GM19397 (cell line): ENCODE measurements around the gene FAM151A.
"Not testable (repeated sequence)": the region's sequence is repeated elsewhere in the genome, so short reads cannot be mapped to it uniquely, and the experiment has no call there.

Experiments
- ATAC-seq: cut with Tn5 transposase; IDR thresholded peaks from one replicate; pipeline ENCODE4 v1.9.1; 2021; ENCODE audit warnings: mild to moderate bottlenecking, moderate library complexity; ENCODE audit not compliant: unreplicated experiment

FAM151A gene

DNA sequence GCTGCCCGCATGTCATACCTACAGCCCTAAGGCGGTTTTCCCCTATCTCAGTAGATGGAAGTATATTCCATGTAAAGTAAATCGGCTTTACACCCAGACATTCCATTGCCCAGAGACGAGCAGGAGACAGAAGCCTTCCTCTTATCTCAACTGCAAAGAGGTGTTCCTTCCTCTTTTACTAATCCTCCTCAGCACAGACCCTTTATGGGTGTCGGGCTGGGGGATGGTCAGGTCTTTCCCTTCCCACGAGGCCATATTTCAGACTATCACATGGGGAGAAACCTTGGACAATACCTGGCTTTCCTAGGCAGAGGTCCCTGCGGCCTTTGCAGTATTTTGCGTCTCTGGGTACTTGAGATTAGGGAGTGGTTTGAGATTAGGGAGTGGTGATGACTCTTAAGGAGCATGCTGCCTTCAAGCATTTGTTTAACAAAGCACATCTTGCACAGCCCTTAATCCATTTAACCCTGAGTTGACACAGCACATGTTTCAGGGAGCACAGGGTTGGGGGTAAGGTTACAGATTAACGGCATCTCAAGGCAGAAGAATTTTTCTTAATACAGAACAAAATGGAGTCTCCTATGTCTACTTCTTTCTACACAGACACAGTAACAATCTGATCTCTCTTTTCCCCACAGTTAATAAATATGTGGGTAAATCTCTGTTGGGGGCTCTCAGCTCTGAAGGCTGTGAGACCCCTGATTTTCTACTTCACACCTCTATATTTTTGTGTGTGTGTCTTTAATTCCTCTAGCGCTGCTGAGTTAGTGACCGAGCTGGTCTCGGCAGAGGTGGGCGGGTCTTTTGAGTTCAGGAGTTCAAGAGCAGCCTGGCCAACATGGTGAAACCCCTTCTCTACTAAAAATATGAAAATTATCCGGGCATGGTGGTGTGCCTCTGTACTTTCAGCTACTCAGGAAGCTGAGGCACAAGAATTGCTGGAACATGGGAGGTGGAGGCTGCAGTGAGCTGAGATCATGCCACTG is 13.4 kb upstream of the FAM151A start:
- ATAC-seq, result not testable (repeated sequence)

- not testable (repeated sequence) for ATAC-seq
Observed at GRCh38 chr1:54635804-54636203, 12.5 kb upstream of the FAM151A start.

DNA sequence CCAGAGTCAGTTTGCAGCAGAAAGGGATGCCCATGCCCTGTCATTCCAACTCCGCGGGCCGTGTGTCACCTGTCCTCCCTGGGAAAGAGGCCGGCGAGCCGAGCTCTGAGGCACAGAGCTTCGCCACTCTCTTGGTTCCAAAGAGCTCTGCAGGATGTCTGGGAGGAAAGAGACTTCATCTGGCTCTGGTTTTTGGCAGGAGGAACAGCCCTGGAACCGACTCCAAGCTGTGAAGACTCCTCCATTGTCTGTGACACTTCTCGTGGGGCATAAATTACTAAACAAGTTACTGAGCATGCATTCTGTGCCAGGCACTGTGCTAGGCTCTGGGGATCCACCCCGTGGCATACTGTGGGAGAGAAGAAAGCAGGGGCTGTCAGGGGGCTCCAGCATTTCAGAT is 3.9 kb upstream of the FAM151A start:
- no peak for ATAC-seq

- no peak for ATAC-seq
Observed at GRCh38 chr1:54624466-54625464, 1.4 kb upstream of the FAM151A start.

GRCh38 chr1:54619749-54620148 is 3.6 kb downstream of the FAM151A start:
- no peak for ATAC-seq

DNA sequence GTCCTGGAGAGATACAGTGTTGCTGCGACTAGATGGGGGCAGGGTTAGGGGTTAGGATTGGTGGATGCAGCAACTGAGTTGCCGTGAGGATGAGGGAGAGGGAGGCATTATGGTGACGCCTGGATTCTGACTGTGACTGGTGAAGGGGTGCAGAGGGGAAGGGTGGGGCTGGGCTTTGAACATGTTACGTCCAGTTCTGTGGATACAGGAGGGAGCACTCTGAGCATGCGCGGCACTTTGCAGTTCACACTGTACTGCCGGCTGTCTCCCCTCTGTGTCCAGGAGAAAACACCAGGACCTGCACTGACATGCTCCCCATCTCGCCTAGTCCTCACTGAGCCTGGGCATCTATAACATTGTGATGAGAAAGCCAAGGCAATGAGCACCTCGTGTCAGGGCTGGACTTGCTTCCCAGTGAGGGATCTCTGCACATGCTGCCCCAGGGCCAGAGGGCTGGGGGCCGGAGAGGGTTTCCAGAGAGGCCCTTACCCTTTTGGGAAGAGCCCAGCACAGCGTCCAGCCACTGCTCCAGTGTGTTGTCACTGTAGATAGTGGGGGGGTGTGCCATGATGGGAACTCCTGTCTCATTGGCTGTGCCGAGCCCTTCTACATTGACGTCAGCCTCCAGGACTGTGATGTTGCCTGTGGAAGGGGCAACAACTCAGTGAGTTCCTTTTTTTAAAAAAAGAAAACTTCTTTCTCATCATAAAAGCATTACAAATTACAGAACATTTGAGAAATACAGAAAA is 7.6 kb downstream of the FAM151A start:
- ATAC-seq, result no peak

GRCh38 chr1:54614563-54614962 is 8.8 kb downstream of the FAM151A start:
- ATAC-seq, result no peak

DNA sequence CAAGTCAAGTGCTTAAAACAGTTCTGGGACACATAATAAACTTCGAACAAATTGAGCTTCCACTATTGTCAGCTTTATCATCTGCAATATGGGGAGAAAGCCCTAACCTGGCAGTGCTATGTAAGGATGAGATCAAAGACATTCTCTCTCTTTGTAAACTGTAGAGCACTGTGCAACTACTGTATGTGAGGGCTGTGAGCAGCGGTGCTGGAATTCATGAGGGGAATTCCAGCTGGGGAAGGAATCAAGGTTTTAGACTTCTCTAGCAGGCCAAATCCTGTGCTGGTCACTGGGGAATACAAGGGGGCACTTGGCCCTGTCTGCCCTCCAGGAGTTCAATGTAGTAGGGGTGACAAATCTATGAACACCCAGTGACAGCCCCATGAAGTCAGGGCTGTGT is 9.3 kb downstream of the FAM151A start:
- ATAC-seq, result no peak

DNA sequence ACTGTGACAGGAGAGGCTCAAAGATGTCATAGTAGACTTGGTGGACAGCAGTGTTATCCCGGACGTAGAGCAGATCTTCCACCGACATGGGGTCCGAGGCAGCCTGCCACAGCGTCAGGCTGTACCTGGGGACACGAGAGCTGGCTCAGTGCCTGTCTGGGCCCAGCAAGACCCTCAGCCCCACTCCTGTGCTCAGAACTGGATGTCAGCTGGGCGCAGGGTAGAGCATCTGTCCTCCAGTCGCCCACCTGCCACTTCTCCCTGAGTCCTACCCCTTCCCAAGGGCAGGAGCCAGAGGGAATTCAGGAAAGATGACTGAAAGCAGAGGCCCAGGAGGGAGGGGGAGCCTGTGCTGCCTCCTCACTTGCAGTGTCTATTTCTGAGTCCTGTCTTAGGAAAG is 11.7 kb downstream of the FAM151A start:
- no peak for ATAC-seq

DNA sequence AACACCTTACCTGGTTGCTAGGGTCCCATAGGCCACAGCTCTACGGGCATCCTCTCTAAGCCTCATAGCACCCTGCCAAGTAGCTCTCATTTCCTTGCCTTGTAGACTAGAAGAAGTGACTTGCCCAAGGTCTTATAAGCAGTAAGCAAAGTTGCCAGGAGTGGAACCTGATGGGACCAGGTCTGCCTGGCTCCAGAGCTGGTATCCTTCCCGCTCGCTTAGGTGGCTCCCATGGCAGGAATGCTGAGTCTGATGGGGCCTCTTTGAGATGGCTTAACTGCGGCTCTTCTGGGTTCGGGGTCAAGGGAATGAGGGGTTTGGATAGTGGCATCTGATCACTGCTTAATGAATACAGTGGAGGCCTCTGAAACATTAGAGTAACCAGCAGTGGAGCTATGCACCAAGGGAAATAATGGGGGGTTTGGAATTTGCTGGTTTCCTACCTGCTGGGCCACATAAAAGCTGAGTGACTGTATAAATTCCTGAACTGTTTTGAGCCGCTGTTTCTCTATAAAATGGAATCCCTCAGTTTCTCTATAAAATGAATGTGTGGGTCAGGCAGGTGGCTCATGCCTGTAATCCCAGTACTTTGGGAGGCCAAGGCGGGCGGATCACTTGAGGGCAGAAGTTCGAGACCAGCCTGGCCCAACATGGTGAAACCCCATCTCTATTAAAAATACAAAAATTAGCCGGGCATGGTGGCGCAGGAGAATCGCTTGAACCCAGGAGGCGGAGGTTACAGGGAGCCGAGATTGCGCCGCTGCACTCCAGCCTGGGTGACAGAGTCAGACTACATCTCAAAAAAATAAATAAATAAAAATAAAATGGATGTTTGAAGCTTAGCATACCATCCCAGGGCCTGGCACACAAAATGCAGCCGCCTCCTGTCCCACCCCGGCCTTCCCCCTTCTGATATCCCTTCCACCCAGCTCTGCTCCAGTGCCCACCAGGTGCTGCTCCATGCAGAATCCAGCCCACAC is 12.4 kb downstream of the FAM151A start:
- ATAC-seq, result no peak

- no peak for ATAC-seq
Observed at GRCh38 chr1:54610048-54610447, 13.3 kb downstream of the FAM151A start.

GRCh38 chr1:54609301-54609921 is 13.9 kb downstream of the FAM151A start:
- no peak for ATAC-seq

DNA sequence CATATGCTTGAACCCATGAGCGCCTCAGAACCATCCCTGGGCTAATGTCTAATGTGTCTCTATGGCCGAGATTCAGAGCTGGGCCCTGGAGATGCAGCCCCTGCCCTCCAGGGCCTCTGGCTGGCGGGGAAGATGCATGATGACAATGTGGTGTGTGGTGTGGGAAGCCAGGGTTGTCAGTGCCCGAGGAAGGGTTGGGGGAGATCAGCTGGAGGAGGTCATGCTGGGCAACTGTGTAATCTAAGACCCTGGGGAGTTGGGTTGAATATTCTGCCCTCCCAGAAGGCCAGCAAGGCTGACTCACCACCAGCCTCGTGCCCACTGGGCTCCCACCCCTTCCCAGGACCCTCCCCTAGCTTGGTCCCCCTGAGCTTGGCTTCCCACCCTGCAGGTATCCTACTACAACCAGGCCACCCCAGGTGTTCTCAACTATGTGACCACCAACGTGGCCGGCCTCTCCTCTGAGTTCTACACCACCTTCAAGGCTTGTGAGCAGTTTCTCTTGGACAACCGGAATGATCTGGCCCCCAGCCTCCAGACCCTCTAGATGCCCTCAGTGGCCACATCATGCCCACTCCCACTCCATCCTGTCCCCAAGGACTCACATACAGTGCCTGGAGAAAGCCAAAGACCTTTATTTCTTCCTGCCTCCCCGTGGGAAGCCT is 14.6 kb downstream of the FAM151A start:
- no peak for ATAC-seq

GRCh38 chr1:54607821-54608565 is 15.3 kb downstream of the FAM151A start:
- ATAC-seq, result no peak

DNA sequence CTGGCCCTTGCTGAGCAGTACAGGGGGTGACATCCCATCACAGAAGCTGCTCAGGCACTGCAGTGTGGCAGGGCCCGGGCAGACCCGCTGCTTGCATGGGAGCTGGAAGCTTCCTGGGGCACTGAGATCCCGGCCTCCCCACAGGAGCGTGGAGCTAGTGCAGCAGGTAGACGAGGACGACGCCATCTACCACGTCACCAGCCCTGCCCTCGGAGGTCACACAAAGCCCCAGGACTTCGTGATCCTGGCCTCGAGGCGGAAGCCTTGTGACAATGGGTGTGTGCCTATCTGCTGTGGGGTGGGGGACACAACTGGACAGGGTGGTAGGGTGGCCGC is 16.4 kb downstream of the FAM151A start:
- ATAC-seq, result no peak

DNA sequence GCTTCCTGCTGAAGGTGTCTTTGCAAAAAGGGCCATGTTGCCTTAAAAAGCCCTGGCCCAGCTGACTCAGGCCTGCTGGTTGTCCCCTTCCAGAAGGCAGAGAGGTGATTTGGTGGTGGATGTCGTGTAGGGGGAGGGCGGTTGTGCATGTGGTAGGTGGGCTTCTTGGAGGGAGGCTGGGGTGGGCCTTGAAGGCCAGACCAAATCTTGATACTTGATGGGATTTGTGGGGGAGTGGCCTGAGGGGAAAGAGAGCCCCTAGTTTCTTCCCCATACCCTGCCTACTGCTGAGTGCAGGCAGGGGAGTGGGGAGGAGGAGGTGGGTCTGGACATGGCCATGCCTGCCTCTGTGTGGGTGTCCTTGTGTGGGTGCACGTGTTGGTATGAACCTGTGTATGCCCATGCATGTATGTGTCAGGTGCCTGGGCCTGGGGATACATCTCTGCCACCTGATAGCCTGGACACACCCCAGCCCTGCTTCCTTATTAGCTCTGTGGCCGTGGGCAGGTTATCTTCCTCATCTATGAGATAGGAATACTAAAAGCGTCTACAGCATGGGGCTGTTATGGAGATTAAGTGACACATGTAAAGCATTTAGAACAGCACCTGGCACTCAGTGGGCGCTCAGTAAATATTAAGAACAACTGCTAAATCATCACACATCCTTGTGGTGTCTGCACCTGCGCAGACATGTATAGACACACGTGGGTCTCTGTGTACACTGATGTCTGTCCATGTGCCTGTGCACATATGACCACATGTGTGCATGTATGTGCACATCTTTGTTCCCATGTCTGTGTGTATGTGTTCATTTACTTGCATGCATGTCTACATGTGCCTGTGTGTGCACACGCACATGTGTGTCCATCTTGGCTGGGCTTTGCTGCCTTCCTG is 17.0 kb downstream of the FAM151A start:
- ATAC-seq, result no peak
